ENCODE results near the gene SHE.

Gene SHE

GRCh38 chr1:154469844-154470560 is 32.2 kb downstream of the SHE start:
- H3K4me3 ChIP-seq (ENCODE audit: low read depth, low read length): no peak overlapping the region
- no peak for TF ChIP-seq CTCF (IDR thresholded peaks at IDR 0.05; ENCODE audit: borderline replicate concordance, insufficient read depth, low read depth, low read length)

GRCh38 chr1:154468535-154469250 is 33.5 kb downstream of the SHE start:
- no peak for TF ChIP-seq CTCF (IDR thresholded peaks at IDR 0.05; ENCODE audit: borderline replicate concordance, insufficient read depth, low read depth, low read length)
- H3K4me3 ChIP-seq (ENCODE audit: low read depth, low read length): no peak overlapping the region

GRCh38 chr1:154467434-154468102 is 34.6 kb downstream of the SHE start:
- no peak overlapping the region for H3K4me3 ChIP-seq (ENCODE audit: low read depth, low read length)
- TF ChIP-seq CTCF (IDR thresholded peaks at IDR 0.05; ENCODE audit: borderline replicate concordance, insufficient read depth, low read depth, low read length): no peak

GRCh38 chr1:154466921-154467417 is 35.2 kb downstream of the SHE start:
- H3K4me3 ChIP-seq (ENCODE audit: low read depth, low read length): no peak overlapping the region
- TF ChIP-seq CTCF (IDR thresholded peaks at IDR 0.05; ENCODE audit: borderline replicate concordance, insufficient read depth, low read depth, low read length): peak; percentile 13; the same call in 1 of the 2 replicates

- H3K4me3 ChIP-seq (ENCODE audit: low read depth, low read length): no peak overlapping the region
- TF ChIP-seq CTCF (IDR thresholded peaks at IDR 0.05; ENCODE audit: borderline replicate concordance, insufficient read depth, low read depth, low read length): no peak
Observed at GRCh38 chr1:154466206-154466605, 36.0 kb downstream of the SHE start.

- TF ChIP-seq CTCF (IDR thresholded peaks at IDR 0.05; ENCODE audit: borderline replicate concordance, insufficient read depth, low read depth, low read length): no peak
- no peak overlapping the region for H3K4me3 ChIP-seq (ENCODE audit: low read depth, low read length)
Observed at GRCh38 chr1:154465621-154466195, 36.5 kb downstream of the SHE start.

All from GM12875 (cell line).